Activated naive CD4-positive, alpha-beta T cell treated with anti-CD3 and anti-CD28 coated beads, Interleukin-2, amount 50 U/mL, for 72 hours (primary cell): ENCODE data around the gene CNOT11. TPM values are rescaled to one million over a fixed set of nuclear protein-coding genes. Genes with fewer than 3 reads are reported as not detected.
A peak's percentile ranks its signal among the peaks of the same experiment; 100 is the strongest.
"Not testable (repeated sequence)": the region's sequence is repeated elsewhere in the genome, so short reads cannot be mapped to it uniquely, and the experiment has no call there.

ENCODE experiments used
- ATAC-seq, 2 donors: fragments of 150-1000 bp; cut with Tn5 transposase; 2 replicates each; pipeline ENCODE4 v1.10.0; 2021; ENCODE audit warnings: mild to moderate bottlenecking in 2 of 2, moderate library complexity in 2 of 2
- DNase-seq, 2 donors: peaks; one replicate each; pipeline ENCODE4 v3.0.0; 2021 to 2022; ENCODE audit warnings: low spot score in 2 of 2
- H3K27ac Mint-ChIP-seq, 2 donors: one replicate each; pipeline ENCODE4 v1.8.0; 2022; ENCODE audit warnings: mild to moderate bottlenecking in 2 of 2, mixed read lengths in 2 of 2
- H3K36me3 Mint-ChIP-seq, 2 donors: one replicate each; pipeline ENCODE4 v1.8.0; 2022; ENCODE audit warnings: mixed read lengths in 2 of 2
- H3K9me3 Mint-ChIP-seq, 2 donors: one replicate each; pipeline ENCODE4 v1.8.0; 2022; ENCODE audit warnings: mixed read lengths in 2 of 2
- total RNA-seq, 2 donors: library from RNA; stranded (reverse); gene quantifications; one replicate each; pipeline ENCODE4 v1.2.3, GENCODE V29; 2022

CNOT11 gene
- 10 to 100 TPM; 46.1 to 56.4 TPM for total RNA-seq

DNA sequence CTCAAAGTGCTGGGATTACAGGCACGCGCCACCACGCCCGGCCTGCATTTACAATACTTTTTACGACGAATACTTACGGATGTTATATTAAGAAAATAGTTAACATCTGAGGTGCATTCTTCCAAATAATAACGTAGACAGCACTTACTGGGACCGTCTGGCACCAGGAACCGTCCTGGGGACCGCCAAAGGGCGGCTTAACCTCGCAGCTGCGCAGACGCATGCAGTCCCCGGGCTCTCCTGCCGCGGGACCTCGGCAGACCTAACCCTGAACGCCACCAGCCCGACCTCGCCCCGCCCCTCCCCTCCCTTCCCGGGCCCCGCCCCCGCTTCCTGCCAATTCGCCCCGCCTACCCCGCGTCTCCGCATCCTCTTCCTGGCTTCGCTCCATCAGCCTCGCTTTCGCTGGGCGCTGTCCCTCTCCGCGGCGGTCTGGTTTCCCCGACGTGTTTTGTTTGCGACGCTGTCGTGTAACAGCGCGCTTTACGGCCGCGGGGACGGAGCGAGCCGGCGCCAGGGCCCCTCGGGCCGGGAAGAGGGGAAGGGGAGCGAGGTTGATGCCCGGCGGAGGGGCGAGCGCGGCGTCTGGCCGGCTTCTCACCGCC lies at the start of gene CNOT11:
Gene CNOT11, plus strand, starts transcription at position 479 of the 605 bp plus-strand sequence. Its CDS starts 79 bp downstream, at position 558.
- DNase-seq (peak; percentile 97 to 98), ATAC-seq (peak; percentile 91 to 92)
- H3K27ac Mint-ChIP-seq: peak within 1 kb of the TSS; percentile 97 to 98
- peaks cover 11 to 22% of the 10 kb centered on the region in 2 donors for H3K36me3 Mint-ChIP-seq
- no peaks in the 10 kb centered on the region for H3K9me3 Mint-ChIP-seq

DNA sequence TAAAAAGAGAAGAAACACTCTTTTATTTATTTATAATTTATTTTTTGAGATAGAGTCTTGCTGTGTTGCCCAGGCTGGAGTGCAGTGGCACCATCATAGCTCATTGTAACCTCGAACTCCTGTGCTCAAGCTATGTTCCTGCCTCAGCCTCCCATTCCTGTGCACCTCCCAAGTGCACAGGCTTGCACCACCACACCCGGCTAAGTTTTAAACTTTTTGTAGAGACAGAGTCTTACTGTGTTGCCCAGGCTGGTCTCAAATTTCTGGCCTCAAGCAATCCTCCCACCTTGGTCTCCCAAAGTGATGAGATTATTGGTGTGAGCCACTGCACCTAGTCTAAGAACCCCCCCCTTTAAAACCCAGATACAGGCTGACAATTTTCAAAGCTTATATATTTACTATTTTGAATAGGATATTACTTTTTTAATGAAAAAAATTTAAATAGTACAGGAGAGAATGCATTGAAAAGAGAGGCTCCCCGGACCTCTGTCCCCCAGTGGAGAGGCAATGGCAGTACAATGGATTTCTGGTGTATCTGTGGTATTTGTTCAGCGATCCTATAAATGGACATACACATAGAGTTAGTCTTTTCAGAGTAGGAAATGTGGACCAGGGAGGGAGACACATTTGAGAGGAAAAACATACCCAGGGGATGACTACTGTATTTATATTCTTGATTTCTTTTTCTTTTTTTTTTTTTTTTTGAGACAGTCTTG lies 48.1 kb upstream of the CNOT11 start:
- ATAC-seq: no peak
- no peak for DNase-seq
- no peaks in the 10 kb centered on the region for H3K36me3 Mint-ChIP-seq

DNA sequence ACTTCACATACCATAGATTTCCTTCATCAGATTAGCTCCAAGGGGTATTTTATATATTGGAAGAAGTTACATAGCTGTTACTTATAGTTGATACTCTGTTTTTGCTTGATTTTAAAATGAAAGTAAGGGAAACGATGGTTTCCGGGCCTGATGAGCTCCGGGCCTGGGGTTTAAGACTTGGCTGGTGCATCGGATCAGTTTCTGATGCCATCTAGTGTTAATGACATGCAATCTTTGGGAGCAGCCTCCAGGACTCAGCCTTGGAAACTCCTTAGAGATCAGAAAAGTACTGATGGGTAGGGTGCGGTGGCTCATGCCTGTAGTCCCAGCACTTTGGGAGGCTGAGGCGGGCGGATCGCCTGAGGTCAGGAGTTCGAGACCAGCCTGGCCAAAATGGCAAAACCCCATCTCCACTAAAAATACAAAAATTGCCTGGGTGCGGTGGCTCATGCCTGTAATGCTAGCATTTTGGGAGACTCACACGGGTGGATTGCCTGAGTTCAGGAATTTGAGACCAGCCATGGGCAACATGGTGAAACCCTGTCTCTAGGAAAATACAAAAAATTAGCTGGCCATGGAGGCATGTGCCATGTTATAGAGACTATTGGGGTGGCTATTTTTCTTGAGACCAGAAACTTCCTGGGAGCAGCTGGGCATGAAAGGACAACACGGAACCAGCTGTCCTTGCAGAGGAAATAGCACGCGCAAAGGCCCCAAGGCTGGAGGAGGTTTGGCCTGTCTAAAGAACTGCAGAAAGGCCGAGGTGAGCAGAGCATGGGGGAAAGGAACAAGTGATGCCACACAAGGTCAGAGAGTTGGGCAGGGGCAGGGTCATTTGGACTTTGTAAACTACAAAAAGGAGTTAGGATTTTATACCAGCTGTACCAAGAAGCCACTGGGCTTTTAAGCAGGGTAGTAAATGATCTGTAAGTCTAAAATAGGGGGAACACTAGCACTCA lies 46.9 kb upstream of the CNOT11 start:
- peaks cover 0 to under 1% of the 10 kb centered on the region in 2 donors for H3K36me3 Mint-ChIP-seq
- ATAC-seq (peak; percentile 92 to 100), DNase-seq (peak; percentile 31 to 58)
- H3K9me3 Mint-ChIP-seq: no peaks in the 10 kb centered on the region
- H3K27ac Mint-ChIP-seq: peak overlapping the region; percentile 66 to 84

More for the DNA sequence above, 48.1 kb upstream of the CNOT11 start:
- Mint-ChIP-seq H3K27ac (peak overlapping the region in 1 of 2 donors; percentile 84), H3K9me3 (no peaks in the 10 kb centered on the region)

DNA sequence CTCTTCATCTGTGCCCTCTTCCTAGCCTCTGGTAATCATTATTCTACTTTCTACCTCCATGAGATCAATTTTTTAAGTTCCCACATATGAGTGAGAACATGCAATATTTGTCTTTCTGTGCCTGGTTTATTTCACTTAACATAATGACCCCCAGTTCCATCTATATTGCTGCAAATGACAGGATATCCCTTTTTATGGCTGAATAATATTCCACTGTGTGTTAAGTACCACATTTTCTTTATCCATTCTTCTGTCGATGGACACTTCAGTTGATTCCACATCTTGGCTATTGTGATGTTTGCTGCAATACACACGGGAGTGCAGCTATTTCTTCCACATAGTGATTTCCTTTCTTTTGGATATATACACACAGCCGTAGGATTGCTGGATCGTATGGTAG lies 43.9 kb upstream of the CNOT11 start:
- Mint-ChIP-seq H3K9me3 (no peaks in the 10 kb centered on the region), H3K36me3 (peaks cover 0 to 6% of the 10 kb centered on the region in 2 donors), H3K27ac (no peak overlapping the region)
- no peak for DNase-seq
- ATAC-seq: no peak

DNA sequence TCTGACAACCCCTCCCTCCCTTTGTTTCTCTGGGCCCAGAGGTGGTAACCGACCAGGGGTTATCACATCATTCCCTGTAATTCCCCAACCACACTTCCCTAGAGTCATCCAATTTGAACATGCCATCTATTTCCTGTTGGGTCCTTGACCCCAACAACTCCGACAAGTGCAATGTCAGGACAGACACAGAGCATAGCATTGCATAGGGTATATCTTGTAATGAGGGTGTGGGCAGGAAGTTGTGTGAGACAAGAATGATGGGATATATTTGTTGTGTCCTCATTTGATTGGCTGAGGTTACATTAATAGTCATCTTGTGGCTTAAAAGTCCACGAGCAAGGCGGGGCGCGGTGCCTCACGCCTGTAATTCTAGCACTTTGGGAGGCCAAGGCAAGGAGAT lies 33.4 kb upstream of the CNOT11 start:
- no peak for ATAC-seq
- Mint-ChIP-seq H3K27ac (peak overlapping the region in 1 of 2 donors; percentile 17), H3K36me3 (peaks cover 3 to 9% of the 10 kb centered on the region in 2 donors), H3K9me3 (peaks cover 3% of the 10 kb centered on the region in 2 donors)
- no peak for DNase-seq

DNA sequence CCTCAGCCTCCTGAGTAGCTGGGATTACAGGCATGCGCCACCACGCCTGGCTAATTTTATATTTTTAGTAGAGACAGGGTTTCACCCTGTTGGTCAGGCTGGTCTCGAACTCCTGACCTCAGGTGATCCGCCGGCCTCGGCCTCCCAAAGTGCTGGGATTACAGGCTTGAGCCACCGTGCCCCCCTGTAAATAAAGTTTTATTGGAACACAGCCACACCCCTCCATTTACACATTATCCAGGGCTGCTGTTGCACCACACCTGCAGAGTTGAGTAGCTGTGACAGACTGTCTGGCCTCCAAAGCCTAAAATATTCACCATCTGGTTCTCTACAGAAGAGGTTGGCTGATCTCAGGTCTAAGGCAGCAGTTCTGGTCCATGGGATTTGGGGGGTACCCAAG lies 32.6 kb upstream of the CNOT11 start:
- DNase-seq, H3K9me3 Mint-ChIP-seq, H3K27ac Mint-ChIP-seq, ATAC-seq: not testable (repeated sequence)
- H3K36me3 Mint-ChIP-seq: peaks cover 6 to 12% of the 10 kb centered on the region in 2 donors

DNA sequence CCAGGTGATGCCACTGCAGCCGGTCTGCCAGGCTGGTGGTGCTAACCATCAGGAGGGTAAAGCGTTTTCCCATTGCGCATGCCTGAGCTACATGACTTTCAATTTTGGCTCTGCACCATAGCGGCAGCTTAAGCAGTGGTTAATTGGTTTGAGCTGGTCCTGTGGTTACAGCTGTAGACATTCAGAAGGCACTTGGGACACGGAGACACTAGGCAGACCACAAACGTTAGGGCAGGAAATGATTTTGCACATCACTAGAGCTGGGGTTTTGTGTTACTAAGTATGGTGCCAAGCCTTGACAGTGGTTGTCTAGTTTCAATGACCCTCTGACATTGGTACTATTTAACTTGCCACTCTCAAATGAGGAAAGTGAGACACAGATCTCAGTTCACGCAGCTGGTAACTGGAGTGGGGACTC lies 28.9 kb upstream of the CNOT11 start:
- peaks cover 6 to 9% of the 10 kb centered on the region in 2 donors for H3K9me3 Mint-ChIP-seq
- DNase-seq (peak; percentile 23 to 82), ATAC-seq (peak; percentile 97 to 99)
- H3K27ac Mint-ChIP-seq: peak overlapping the region; percentile 77 to 90
- H3K36me3 Mint-ChIP-seq: peaks cover 6 to 23% of the 10 kb centered on the region in 2 donors

DNA sequence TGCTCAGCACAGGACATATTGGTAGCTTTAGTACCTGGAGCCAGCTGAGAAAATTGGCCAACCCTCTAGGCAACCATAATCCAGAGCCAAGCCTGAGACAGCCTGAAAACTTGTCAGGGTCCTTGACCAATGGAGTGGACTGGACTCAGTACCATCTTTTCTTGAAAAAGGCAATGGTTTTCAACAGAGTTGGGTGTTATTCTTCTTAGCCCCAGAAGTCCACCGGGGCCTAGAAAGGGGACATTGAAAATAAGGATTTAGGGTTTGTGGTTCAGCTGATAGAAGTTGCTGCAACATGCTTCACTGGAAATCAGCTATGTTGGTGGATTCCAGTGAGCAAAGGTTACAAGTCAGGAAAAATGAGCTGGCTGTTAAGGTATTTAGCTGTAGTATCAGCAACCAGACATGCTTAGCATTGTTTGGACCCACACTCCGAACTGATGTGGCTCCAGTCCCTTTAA lies 22.1 kb upstream of the CNOT11 start:
- no peak for ATAC-seq
- Mint-ChIP-seq H3K9me3 (peaks cover 0 to 5% of the 10 kb centered on the region in 2 donors), H3K36me3 (peaks cover 0 to 11% of the 10 kb centered on the region in 2 donors), H3K27ac (peak overlapping the region in 1 of 2 donors; percentile 22)
- no peak for DNase-seq

DNA sequence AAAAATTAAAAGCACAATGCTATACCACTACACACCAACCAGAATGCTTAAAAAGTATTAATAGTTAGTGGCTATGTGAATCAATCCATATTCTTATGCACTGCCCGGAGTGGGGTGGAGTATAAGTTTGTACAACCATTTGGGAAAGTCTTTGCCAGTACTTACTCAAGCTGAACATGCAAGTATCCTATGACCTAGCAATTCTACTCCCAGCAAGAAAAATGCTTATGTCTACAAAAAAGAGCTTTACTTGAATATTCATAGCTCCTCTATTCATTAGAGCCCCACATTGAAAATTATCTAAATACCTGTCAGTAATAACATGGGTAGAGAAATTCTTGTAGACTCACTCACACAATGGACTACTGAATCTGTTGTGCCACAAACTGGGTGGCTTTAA lies 21.4 kb upstream of the CNOT11 start:
- peak overlapping the region in 1 of 2 donors; percentile 22 for H3K27ac Mint-ChIP-seq
- no peak for DNase-seq
- ATAC-seq: no peak
- H3K36me3 Mint-ChIP-seq: peaks cover 0 to 8% of the 10 kb centered on the region in 2 donors
- H3K9me3 Mint-ChIP-seq: peaks cover 0 to 10% of the 10 kb centered on the region in 2 donors

DNA sequence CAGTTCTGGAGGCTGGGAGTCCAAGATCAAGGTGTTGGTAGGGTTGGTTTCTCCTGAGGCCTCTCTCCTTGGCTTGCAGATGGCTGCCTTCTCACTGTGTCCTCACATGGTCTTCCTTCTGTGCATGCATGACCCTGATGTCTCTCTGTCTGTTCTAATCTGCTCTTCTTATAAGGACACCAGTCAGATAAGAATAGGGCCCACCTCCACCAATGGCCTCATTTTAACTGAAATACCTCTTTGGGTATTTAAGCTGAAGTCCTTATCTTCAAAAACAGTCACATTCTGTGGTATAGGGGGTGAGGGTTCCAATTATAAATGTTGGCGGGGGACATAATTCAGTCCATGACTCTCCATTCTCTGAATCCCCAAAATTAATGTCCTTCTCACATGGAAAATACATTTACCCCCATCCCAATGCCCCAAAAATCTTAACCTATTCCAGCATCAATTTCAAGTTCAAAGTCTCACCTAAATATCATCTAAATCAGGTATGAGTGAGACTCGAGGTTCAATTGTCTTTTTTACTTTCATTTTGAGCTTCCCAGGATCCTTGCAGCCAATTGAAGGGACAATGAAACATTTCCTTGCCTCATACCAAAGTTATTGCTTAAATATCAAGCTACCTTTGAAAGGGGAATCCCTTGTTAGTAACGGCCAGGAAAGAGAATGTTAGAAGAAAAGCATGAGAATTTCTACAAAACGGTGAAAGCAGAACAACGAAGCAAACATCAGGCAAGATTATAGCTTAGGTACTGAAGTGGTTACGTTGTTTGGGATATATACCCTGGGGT lies 20.6 kb upstream of the CNOT11 start:
- peaks cover 0 to 5% of the 10 kb centered on the region in 2 donors for H3K36me3 Mint-ChIP-seq
- DNase-seq (no peak), ATAC-seq (no peak)
- peaks cover 0 to 10% of the 10 kb centered on the region in 2 donors for H3K9me3 Mint-ChIP-seq
- no peak overlapping the region for H3K27ac Mint-ChIP-seq

DNA sequence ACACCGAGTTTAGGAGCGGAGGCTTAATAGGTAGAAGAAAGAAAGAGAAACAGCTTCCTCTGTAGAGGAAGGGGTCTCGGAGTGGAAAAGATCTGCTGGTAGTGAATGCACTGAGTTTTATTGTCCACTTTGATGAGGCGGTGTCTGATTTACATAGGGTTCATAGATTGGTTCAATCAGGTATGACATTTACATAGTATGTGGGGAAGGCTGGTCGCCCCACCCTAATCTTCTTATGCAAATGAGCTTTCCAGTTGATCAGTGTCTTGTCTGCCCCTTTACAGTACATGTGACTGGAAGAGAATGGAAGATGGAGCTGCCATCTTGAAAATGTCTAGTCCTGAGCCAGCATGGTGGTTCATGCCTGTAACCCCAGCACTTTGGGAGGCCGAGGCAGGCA lies 19.9 kb upstream of the CNOT11 start:
- Mint-ChIP-seq H3K9me3 (peaks cover 0 to 10% of the 10 kb centered on the region in 2 donors), H3K27ac (no peak overlapping the region), H3K36me3 (peaks cover 0 to 5% of the 10 kb centered on the region in 2 donors)
- DNase-seq (no peak), ATAC-seq (no peak)

DNA sequence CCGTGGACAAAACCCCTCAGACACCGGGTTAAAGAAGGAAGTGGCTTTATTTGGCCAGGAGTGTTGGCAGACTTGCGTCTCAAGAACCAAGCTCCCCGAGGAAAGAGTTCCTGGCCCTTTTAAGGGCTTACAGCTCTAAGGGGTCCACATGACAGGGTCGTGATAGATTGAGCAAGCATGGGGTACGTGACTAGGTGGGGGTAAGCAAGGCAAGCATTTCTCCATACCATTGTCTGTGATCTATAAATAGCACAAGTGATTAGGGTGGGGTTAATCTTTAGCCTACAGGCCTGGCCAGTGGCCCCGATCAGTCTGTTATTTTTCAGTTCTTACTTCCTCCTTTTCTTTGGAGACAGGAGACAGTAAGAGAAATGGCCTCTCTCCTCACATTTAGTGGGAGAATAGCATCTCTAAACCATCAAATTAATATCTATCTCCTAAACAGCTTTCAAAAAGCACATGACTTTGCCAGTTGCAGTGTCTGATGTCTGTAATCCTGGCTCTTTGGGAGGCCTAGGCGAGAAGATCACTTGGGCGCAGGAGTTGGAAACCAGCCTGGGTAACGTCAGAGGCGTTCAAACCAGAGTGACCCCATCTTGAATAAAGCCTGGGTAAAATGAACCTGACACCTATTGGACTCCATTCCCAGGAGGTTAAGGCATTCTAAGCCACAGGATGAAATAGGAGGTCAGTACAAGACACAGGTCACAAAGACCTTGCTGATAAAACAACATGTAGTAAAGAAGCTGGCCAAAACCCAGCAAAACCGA lies 18.3 kb upstream of the CNOT11 start:
- Mint-ChIP-seq H3K27ac (no peak overlapping the region), H3K9me3 (peaks cover 0 to 10% of the 10 kb centered on the region in 2 donors), H3K36me3 (no peaks in the 10 kb centered on the region)
- DNase-seq (no peak), ATAC-seq (no peak)

DNA sequence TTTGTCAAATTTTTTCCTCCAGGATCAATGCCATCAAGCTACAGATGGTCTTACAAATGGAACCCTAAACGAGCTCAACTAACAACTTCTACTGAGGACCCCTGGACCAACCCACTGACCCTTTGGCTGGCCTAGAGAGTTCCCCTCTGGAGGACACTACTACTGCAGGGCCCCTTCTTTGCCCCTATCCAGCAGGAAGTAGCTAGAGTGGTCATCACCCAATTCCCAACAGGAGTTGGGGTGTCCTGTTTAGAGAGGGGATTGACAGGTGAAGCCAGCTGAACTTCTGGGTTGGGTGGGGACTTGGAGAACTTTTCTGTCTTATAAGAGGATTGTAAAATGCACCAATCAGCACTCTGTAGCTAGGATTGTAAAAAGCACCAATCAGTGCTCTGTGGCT lies 16.7 kb upstream of the CNOT11 start:
- DNase-seq, H3K36me3 Mint-ChIP-seq, ATAC-seq, H3K27ac Mint-ChIP-seq, H3K9me3 Mint-ChIP-seq: not testable (repeated sequence)

DNA sequence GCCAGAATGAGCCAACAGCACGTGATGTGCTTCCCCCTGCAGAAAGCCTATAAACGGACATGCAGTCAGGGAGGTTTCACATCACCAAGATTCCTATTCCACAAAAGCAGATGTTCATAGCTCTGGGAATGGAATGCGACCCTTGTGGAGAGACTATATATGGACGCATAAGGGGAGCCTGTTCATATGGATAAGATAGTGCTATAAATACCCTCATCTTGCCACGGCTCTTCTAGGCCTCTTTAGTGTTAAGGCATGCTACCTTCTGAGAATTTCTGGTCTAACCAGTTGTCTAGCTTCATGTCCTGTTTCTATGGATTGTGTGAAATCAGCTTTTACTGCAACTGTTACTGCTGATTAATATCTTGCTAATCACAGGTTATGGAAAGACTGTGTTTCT lies 14.7 kb upstream of the CNOT11 start:
- not testable (repeated sequence) for H3K36me3 Mint-ChIP-seq, H3K9me3 Mint-ChIP-seq, DNase-seq, H3K27ac Mint-ChIP-seq, ATAC-seq
